Neuronal stem cell (in vitro differentiated cells): ENCODE measurements around the gene PIAS1.

Experiments used
- DNase-seq: peaks from one replicate; pipeline ENCODE4 v3.0.0-alpha.2; 2013; ENCODE audit warnings: low spot score
- H2AFZ ChIP-seq: one replicate; pipeline ENCODE4 v1.6.1; 2013; ENCODE audit warnings: mild to moderate bottlenecking, low read length, inconsistent platforms
- H2AK5ac ChIP-seq: 2 replicates; pipeline ENCODE4 v1.6.1; 2013; ENCODE audit warnings: low read depth, mild to moderate bottlenecking, inconsistent platforms, low read length, moderate library complexity, mixed read lengths
- H2BK120ac ChIP-seq: 2 replicates; pipeline ENCODE4 v1.6.1; 2013; ENCODE audit warnings: low read depth, mild to moderate bottlenecking, inconsistent platforms, low read length, moderate library complexity, mixed read lengths
- H2BK12ac ChIP-seq: one replicate; pipeline ENCODE4 v1.6.1; 2013; ENCODE audit warnings: low read length, inconsistent platforms
- H2BK15ac ChIP-seq: 2 replicates; pipeline ENCODE4 v1.6.1; 2013; ENCODE audit warnings: mild to moderate bottlenecking, low read length, inconsistent platforms, mixed read lengths
- H2BK5ac ChIP-seq: one replicate; pipeline ENCODE4 v1.6.1; 2013; ENCODE audit warnings: inconsistent platforms, mild to moderate bottlenecking, low read length, moderate library complexity
- H3K14ac ChIP-seq: one replicate; pipeline ENCODE4 v1.6.1; 2013; ENCODE audit warnings: low read length, inconsistent platforms
- H3K18ac ChIP-seq: 2 replicates; pipeline ENCODE4 v1.6.1; 2013; ENCODE audit warnings: low read length, inconsistent platforms
- H3K23ac ChIP-seq: 2 replicates; pipeline ENCODE4 v1.6.1; 2013; ENCODE audit warnings: low read depth, mild to moderate bottlenecking, mixed read lengths, low read length, inconsistent platforms; ENCODE audit not compliant: poor library complexity
- H3K27ac ChIP-seq: replicated peaks from 3 replicates; pipeline ENCODE4 v1.5.1; 2013; ENCODE audit warnings: low read length, inconsistent platforms
- H3K27me3 ChIP-seq, 3 experiments: 2 replicates each; pipeline ENCODE4 v1.6.1; 2013; ENCODE audit warnings: low read length in 3 of 3, mild to moderate bottlenecking in 2 of 3, inconsistent platforms in 1 of 3, low read depth in 1 of 3, mixed read lengths in 1 of 3, moderate library complexity in 1 of 3; ENCODE audit not compliant: control insufficient read depth in 3 of 3, insufficient read depth in 3 of 3
- H3K36me3 ChIP-seq, 2 donors: replicated peaks in 1 of 2; 2 replicates each; pipeline ENCODE4 v1.6.1; 2013; ENCODE audit warnings: low read length in 2 of 2; ENCODE audit not compliant: control insufficient read depth in 2 of 2, insufficient read depth in 2 of 2
- H3K4ac ChIP-seq: 2 replicates; pipeline ENCODE4 v1.6.1; 2013; ENCODE audit warnings: inconsistent platforms, mild to moderate bottlenecking, low read length, moderate library complexity
- H3K4me1 ChIP-seq, 2 donors: 1 replicate in 1 of 2; 2 replicates in 1 of 2; pipeline ENCODE4 v1.6.1; 2013; ENCODE audit warnings: low read length in 2 of 2, low read depth in 1 of 2; ENCODE audit not compliant: control insufficient read depth in 2 of 2, insufficient read depth in 1 of 2
- H3K4me2 ChIP-seq: one replicate; pipeline ENCODE4 v1.6.1; 2013; ENCODE audit warnings: mild to moderate bottlenecking, low read length, inconsistent platforms; ENCODE audit not compliant: insufficient read depth, poor library complexity, severe bottlenecking
- H3K4me3 ChIP-seq, 2 donors: 2 replicates each; pipeline ENCODE4 v1.5.1; 2013; ENCODE audit warnings: low read length in 2 of 2, mild to moderate bottlenecking in 2 of 2, inconsistent platforms in 1 of 2, moderate library complexity in 1 of 2
- H3K79me1 ChIP-seq: one replicate; pipeline ENCODE4 v1.6.1; 2013; ENCODE audit warnings: low read depth, mild to moderate bottlenecking, inconsistent platforms, low read length, moderate library complexity
- H3K9ac ChIP-seq: one replicate; pipeline ENCODE4 v1.6.1; 2013; ENCODE audit warnings: mild to moderate bottlenecking, low read depth, low read length, inconsistent platforms; ENCODE audit not compliant: poor library complexity
- H3K9me3 ChIP-seq, 2 donors: replicated peaks in 1 of 2; 2 replicates each; pipeline versions ENCODE3 to v1.6.1; 2013; ENCODE audit warnings: low read length in 2 of 2, mild to moderate bottlenecking in 2 of 2, inconsistent platforms in 1 of 2, low read depth in 1 of 2, mixed read lengths in 1 of 2, moderate library complexity in 1 of 2; ENCODE audit not compliant: control insufficient read depth in 2 of 2, insufficient read depth in 1 of 2
- H4K8ac ChIP-seq: one replicate; pipeline ENCODE4 v1.6.1; 2013; ENCODE audit warnings: low read depth, mild to moderate bottlenecking, inconsistent platforms, low read length, moderate library complexity
- H4K91ac ChIP-seq: one replicate; pipeline ENCODE4 v1.6.1; 2013; ENCODE audit warnings: low read length, low read depth, mild to moderate bottlenecking, inconsistent platforms; ENCODE audit not compliant: poor library complexity
- WGBS, 2 donors: extraction: QIAGEN DNeasy Blood & Tissue Kit; methylation state at CpG; one replicate each; pipeline ENCODE4 v1.1.7; 2013; ENCODE audit warnings: missing lambda C conversion rate in 2 of 2, mixed read lengths in 1 of 2; ENCODE audit not compliant: insufficient read length in 2 of 2, insufficient replicate concordance in 1 of 2; ENCODE audit errors: extremely low coverage in 2 of 2; 5-methylcytosine and 5-hydroxymethylcytosine counted together

PIAS1 gene

GRCh38 chr15:68129072-68129471, 75.0 kb downstream of the PIAS1 start:
- Histone ChIP-seq H3K4me2 (no peak overlapping the region), H3K79me1 (no peaks in the 10 kb centered on the region), H3K4me3 (no peak overlapping the region), H3K4ac (no peak overlapping the region), H3K36me3 (peaks cover 0 to 2% of the 10 kb centered on the region in 2 donors), H3K14ac (no peak overlapping the region), H3K27me3 (no peaks in the 10 kb centered on the region), H3K18ac (no peak overlapping the region), H3K9me3 (no peaks in the 10 kb centered on the region), H3K9ac (no peak overlapping the region), H2BK12ac (no peak overlapping the region), H4K8ac (no peak overlapping the region), H3K4me1 (no peaks in the 10 kb centered on the region), H2BK15ac (no peak overlapping the region), H2BK5ac (no peak overlapping the region), H2AFZ (no peak overlapping the region), H2AK5ac (no peak overlapping the region), H3K23ac (no peak overlapping the region), H3K27ac (no peak overlapping the region), H4K91ac (no peak overlapping the region), H2BK120ac (no peak overlapping the region)
- WGBS, 2 donors: no CpG with 5 or more reads among the region's 3 CpGs
- DNase-seq: no peak

GRCh38 chr15:68130851-68131250, 76.7 kb downstream of the PIAS1 start:
- Histone ChIP-seq H2BK5ac (no peak overlapping the region), H2BK12ac (no peak overlapping the region), H2AFZ (no peak overlapping the region), H3K36me3 (peaks cover 0 to 2% of the 10 kb centered on the region in 2 donors), H3K27ac (no peak overlapping the region), H3K9me3 (no peaks in the 10 kb centered on the region), H2BK15ac (no peak overlapping the region), H3K9ac (no peak overlapping the region), H3K27me3 (no peaks in the 10 kb centered on the region), H3K14ac (no peak overlapping the region), H2BK120ac (no peak overlapping the region), H3K4me2 (no peak overlapping the region), H3K4ac (no peak overlapping the region), H4K91ac (no peak overlapping the region), H4K8ac (no peak overlapping the region), H3K18ac (no peak overlapping the region), H3K4me3 (no peak overlapping the region), H3K79me1 (no peaks in the 10 kb centered on the region), H3K23ac (no peak overlapping the region), H2AK5ac (no peak overlapping the region), H3K4me1 (no peaks in the 10 kb centered on the region)
- WGBS, 2 donors: no CpG with 5 or more reads among the region's 3 CpGs
- DNase-seq: no peak

- Histone ChIP-seq H2BK5ac (no peak overlapping the region), H2BK15ac (no peak overlapping the region), H3K18ac (no peak overlapping the region), H4K8ac (no peak overlapping the region), H3K4ac (no peak overlapping the region), H3K79me1 (no peaks in the 10 kb centered on the region), H2AFZ (no peak overlapping the region), H3K4me3 (no peak overlapping the region), H3K23ac (no peak overlapping the region), H3K27ac (no peak overlapping the region), H2BK12ac (no peak overlapping the region), H4K91ac (no peak overlapping the region), H3K9me3 (no peaks in the 10 kb centered on the region), H2BK120ac (no peak overlapping the region), H3K36me3 (peaks cover 2 to 14% of the 10 kb centered on the region in 2 donors), H3K4me1 (no peaks in the 10 kb centered on the region), H3K27me3 (no peaks in the 10 kb centered on the region), H3K9ac (no peak overlapping the region), H2AK5ac (no peak overlapping the region), H3K14ac (no peak overlapping the region), H3K4me2 (no peak overlapping the region)
- DNase-seq: no peak
- WGBS, 2 donors: no CpG with 5 or more reads among the region's 1 CpG
Observed at GRCh38 chr15:68137096-68137495, 83.0 kb downstream of the PIAS1 start.

GRCh38 chr15:68143129-68143528, 89.0 kb downstream of the PIAS1 start:
- no peak overlapping the region for H2BK5ac ChIP-seq
- H3K27me3 ChIP-seq: no peaks in the 10 kb centered on the region
- H3K27ac ChIP-seq: no peak overlapping the region
- no peak overlapping the region for H3K9ac ChIP-seq
- H3K4me1 ChIP-seq: no peaks in the 10 kb centered on the region
- H4K8ac ChIP-seq: no peak overlapping the region
- H3K14ac ChIP-seq: no peak overlapping the region
- no peak overlapping the region for H4K91ac ChIP-seq
- no peaks in the 10 kb centered on the region for H3K9me3 ChIP-seq
- H2BK12ac ChIP-seq: no peak overlapping the region
- DNase-seq: no peak
- no peak overlapping the region for H3K4me3 ChIP-seq
- no peak overlapping the region for H2BK15ac ChIP-seq
- H3K4me2 ChIP-seq: no peak overlapping the region
- H3K23ac ChIP-seq: no peak overlapping the region
- H3K79me1 ChIP-seq: no peaks in the 10 kb centered on the region
- no peak overlapping the region for H2AFZ ChIP-seq
- H3K4ac ChIP-seq: no peak overlapping the region
- H2AK5ac ChIP-seq: no peak overlapping the region
- no CpG with 5 or more reads among the region's 2 CpGs for WGBS, 2 donors
- H3K36me3 ChIP-seq: peaks cover 1 to 64% of the 10 kb centered on the region in 2 donors
- H2BK120ac ChIP-seq: no peak overlapping the region
- H3K18ac ChIP-seq: no peak overlapping the region
